ENCODE results near the gene TNFRSF21. TPM values are rescaled to one million over a fixed set of nuclear protein-coding genes. Genes with fewer than 3 reads are reported as not detected.

The TNFRSF21 gene
- total and polyA plus RNA-seq, 9 of the 15 experiments (the other 6 are each of a cell fraction or from before 2014, with no cell fraction given) = 0.63 to 5.7 (median 2.2) TPM

DNA sequence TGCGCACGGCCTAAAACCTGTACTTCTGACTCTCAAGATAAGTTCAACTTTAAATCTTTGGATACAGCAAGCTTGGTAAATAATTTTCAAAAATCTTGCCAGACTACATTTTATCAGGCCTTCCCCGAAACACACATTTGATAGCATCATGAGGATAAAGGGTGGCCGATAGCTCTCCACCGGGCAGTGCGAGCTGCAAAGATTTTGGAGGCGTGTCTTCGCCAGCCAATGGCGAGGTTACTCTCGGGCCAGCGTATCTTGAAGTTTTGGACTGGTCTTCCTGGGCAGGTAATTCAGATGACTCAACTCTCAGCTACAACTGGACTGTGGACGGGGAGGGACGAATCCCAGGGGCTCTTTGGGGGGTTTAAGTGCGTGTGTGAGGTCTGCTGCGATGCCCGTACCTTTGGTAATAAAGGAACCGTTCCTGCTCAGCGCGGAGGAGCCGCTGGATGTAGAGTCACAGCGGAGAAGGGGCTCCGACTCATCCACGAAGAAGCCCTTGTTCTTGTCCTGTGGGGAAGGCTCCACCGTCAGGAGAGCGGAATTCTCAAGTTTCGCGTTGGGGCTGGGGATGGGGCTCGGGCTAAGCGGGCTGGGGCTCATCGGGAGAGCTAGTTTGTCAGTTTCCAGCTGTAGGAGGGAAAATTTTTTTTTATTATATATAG is 75.3 kb downstream of the TNFRSF21 start:
- ChIA-PET POLR2A (interaction anchor here (1.1 to 1.6 kb wide), 4 partner anchors 8 to 81 kb away, joined by 3 to 6 read pairs (median 4); no protein-coding TSS in a partner anchor), CTCF (ENCODE audit: low intra/inter-chr PET ratio) (no interaction called here)
- intact Hi-C loops (cut with micrococcal nuclease) = no loop called here
- Histone ChIP-seq H3K9me3 (replicated peaks; ENCODE audit: control insufficient read depth, insufficient read depth, low read depth, low read length) (no peaks in the 10 kb centered on the region), H3K36me3 (ENCODE audit: control insufficient read depth, insufficient read depth, low read length) (no peaks in the 10 kb centered on the region), H3K4me3 (no peak overlapping the region), H3K27ac (ENCODE audit: extremely low read depth, low read depth, low read length) (no peak overlapping the region), H3K27me3 (ENCODE audit: control insufficient read depth in 2 of 2, insufficient read depth in 2 of 2, low read length in 2 of 2) (no peaks in the 10 kb centered on the region), H3K4me1 (replicated peaks in 1 of 2; ENCODE audit: control insufficient read depth in 2 of 2, insufficient read depth in 2 of 2, low read length in 2 of 2) (peaks cover 0 to 9% of the 10 kb centered on the region in 2 experiments; a peak in 3 of 5 replicates), H3K9me1 (ENCODE audit: control insufficient read depth, insufficient read depth, low read length) (no peaks in the 10 kb centered on the region), H2AFZ (ENCODE audit: low read depth, low read length) (no peak overlapping the region), H3K79me2 (ENCODE audit: control insufficient read depth, insufficient read depth, low read length) (no peaks in the 10 kb centered on the region), H3K9ac (ENCODE audit: insufficient read depth in 1 of 2, low read depth in 2 of 2, low read length in 2 of 2) (no peak overlapping the region), H4K20me1 (replicated peaks; ENCODE audit: control insufficient read depth, insufficient read depth, low read length) (no peaks in the 10 kb centered on the region), H3K4me2 (ENCODE audit: insufficient read depth, low read length) (no peak overlapping the region)
- TF ChIP-seq KDM5B (IDR thresholded peaks at IDR 0.05; ENCODE audit: insufficient replicate concordance, low read depth, low read length) (no peak), ZNF77 (CRISPR knock-in tag; IDR thresholded peaks at IDR 0.05) (no peak), HMGN3 (IDR thresholded peaks at IDR 0.05; ENCODE audit: borderline replicate concordance, extremely low read depth, insufficient read length, low read depth, low read length) (no peak), ZNF780A (CRISPR knock-in tag; IDR thresholded peaks at IDR 0.05) (no peak), TBL1XR1 (IDR thresholded peaks at IDR 0.05; ENCODE audit: low read length in 2 of 2) (no peak), NCOR1 (IDR thresholded peaks at IDR 0.05) (no peak), CCAR2 (IDR thresholded peaks at IDR 0.05; ENCODE audit: low read depth, low read length) (no peak), SMARCA4 (IDR thresholded peaks at IDR 0.05) (no peak)
- TF ChIP-seq, protein P1, sequence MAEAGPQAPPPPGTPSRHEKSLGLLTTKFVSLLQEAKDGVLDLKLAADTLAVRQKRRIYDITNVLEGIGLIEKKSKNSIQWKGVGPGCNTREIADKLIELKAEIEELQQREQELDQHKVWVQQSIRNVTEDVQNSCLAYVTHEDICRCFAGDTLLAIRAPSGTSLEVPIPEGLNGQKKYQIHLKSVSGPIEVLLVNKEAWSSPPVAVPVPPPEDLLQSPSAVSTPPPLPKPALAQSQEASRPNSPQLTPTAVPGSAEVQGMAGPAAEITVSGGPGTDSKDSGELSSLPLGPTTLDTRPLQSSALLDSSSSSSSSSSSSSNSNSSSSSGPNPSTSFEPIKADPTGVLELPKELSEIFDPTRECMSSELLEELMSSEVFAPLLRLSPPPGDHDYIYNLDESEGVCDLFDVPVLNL (CRISPR knock-in tag; IDR thresholded peaks at IDR 0.05; ENCODE audit: low read depth) = no peak
- TF ChIP-seq, protein P2, sequence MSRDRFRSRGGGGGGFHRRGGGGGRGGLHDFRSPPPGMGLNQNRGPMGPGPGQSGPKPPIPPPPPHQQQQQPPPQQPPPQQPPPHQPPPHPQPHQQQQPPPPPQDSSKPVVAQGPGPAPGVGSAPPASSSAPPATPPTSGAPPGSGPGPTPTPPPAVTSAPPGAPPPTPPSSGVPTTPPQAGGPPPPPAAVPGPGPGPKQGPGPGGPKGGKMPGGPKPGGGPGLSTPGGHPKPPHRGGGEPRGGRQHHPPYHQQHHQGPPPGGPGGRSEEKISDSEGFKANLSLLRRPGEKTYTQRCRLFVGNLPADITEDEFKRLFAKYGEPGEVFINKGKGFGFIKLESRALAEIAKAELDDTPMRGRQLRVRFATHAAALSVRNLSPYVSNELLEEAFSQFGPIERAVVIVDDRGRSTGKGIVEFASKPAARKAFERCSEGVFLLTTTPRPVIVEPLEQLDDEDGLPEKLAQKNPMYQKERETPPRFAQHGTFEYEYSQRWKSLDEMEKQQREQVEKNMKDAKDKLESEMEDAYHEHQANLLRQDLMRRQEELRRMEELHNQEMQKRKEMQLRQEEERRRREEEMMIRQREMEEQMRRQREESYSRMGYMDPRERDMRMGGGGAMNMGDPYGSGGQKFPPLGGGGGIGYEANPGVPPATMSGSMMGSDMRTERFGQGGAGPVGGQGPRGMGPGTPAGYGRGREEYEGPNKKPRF (IDR thresholded peaks at IDR 0.05; ENCODE audit: low read depth, low read length) = no peak
- WGBS (ENCODE audit: insufficient coverage, low coverage, missing lambda C conversion rate) = 86% methylated on average over 29 of the region's 30 CpGs
- no TSS peak for BruUV-seq (replicated peaks)
- ATAC-seq (no peak), DNase-seq (ENCODE audit: extremely low read depth in 1 of 4, low spot score in 3 of 4) (no peak), FAIRE-seq (no peak)
- in situ Hi-C loops (cut with MboI) = no loop called here
